Measurements from ENCODE around the gene FANCC.

The FANCC gene

DNA sequence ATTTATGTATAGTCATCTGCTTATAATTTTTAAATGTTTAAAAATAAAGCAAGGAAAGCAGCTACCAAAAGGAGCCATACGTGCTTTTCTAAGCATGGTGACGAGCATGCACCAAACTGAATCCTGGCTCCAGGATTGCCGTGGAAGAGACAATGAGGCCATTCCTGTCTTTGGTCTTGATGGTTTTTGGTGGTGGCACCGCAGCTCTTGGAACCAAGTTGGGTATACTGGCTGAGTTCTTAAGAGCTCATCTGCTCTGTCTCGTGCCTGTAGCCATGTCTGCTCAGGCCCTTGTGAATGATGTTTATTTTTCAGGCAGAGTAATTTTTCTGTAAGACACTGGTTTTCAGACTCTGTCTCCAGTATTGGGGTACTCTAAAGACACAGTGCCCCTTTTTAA lies 246.1 kb downstream of the FANCC start:
- in situ Hi-C loops (cut with HindIII; ENCODE audit: low pct_ligation_motif_present, low sequenced_read_pairs) = no loop called here
- Histone ChIP-seq H3K36me3 (replicated peaks) (peaks cover 19% of the 10 kb centered on the region), H3K4me3 (ENCODE audit: low read depth, low read length) (no peak overlapping the region), H3K27ac (no peak overlapping the region), H3K27me3 (replicated peaks) (no peaks in the 10 kb centered on the region)
- no peak for DNase-seq
- TF ChIP-seq, protein P1, sequence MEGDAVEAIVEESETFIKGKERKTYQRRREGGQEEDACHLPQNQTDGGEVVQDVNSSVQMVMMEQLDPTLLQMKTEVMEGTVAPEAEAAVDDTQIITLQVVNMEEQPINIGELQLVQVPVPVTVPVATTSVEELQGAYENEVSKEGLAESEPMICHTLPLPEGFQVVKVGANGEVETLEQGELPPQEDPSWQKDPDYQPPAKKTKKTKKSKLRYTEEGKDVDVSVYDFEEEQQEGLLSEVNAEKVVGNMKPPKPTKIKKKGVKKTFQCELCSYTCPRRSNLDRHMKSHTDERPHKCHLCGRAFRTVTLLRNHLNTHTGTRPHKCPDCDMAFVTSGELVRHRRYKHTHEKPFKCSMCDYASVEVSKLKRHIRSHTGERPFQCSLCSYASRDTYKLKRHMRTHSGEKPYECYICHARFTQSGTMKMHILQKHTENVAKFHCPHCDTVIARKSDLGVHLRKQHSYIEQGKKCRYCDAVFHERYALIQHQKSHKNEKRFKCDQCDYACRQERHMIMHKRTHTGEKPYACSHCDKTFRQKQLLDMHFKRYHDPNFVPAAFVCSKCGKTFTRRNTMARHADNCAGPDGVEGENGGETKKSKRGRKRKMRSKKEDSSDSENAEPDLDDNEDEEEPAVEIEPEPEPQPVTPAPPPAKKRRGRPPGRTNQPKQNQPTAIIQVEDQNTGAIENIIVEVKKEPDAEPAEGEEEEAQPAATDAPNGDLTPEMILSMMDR (IDR thresholded peaks at IDR 0.05; ENCODE audit: low read depth, low read length, missing control alignments) = no peak

DNA sequence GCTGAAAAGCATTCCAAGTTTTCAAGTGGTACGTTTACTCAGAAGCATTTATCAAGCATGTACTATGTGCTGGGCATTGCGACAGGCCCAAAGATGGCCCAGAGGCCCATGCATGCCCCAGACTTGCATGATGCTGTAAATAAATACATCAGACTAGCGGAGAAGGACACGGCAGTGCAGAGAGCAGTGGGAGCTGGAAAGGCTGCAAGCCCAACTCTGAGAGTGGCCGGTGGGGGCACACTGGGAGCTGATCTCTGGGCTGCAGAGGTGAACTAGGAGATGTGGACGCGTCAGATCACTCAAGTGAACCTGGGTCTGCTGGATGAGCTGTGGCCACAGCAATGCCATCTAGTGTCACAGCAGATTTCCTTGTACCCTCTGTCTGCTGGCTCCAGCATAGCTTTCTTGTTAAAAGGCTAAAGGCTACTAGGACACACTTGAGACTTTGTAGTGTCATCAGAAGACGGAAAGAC lies 246.9 kb downstream of the FANCC start:
- Histone ChIP-seq H3K27me3 (replicated peaks) (no peaks in the 10 kb centered on the region), H3K27ac (no peak overlapping the region), H3K4me3 (ENCODE audit: low read depth, low read length) (no peak overlapping the region), H3K36me3 (replicated peaks) (peaks cover 22% of the 10 kb centered on the region)
- DNase-seq = no peak
- in situ Hi-C loops (cut with HindIII; ENCODE audit: low pct_ligation_motif_present, low sequenced_read_pairs) = no loop called here
- TF ChIP-seq, protein P1 (IDR thresholded peaks at IDR 0.05; ENCODE audit: low read depth, low read length, missing control alignments) = no peak

DNA sequence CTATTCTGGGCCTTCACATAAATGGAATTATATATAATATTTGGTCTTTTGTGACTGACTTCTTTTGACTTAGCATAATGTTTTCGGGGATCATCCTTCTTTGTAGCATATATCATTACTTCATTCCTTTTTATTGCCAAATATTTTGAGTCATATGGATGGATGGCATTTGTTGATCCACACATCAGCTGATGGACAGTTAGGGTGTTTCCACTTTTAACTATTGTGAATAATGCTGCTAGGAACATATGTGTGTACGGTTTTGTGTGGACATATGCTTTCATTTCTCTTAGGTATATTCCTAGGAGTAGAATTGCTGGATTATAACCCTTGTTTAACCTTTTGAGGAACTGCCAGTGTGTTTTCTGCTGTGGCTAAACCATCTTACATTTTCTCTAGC lies 249.6 kb downstream of the FANCC start:
- TF ChIP-seq, protein P1 (IDR thresholded peaks at IDR 0.05; ENCODE audit: low read depth, low read length, missing control alignments) = no peak
- H3K4me3 ChIP-seq (ENCODE audit: low read depth, low read length) = no peak overlapping the region
- in situ Hi-C loops (cut with HindIII; ENCODE audit: low pct_ligation_motif_present, low sequenced_read_pairs) = no loop called here
- peaks cover 33% of the 10 kb centered on the region for H3K36me3 ChIP-seq (replicated peaks)
- H3K27me3 ChIP-seq (replicated peaks) = no peaks in the 10 kb centered on the region
- no peak for DNase-seq
- H3K27ac ChIP-seq = no peak overlapping the region

DNA sequence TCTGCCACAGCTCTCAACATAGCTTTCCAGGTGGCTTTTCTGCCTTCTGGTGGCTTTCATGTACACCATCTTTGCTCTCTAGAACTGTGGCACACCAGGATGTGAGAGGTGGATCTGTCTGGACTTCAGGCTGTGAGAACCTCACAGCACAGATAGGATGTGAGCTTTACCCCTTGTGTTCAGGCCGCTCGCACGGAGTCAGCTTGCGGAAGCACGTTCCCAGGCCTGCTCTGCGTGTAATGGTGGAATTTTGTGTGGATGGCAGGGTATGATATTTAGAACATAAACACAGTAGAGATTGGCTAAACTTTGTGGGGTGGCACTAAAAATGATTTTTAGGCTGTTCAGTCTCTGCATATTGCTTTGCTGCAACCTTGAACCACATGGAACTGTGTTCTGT lies 250.5 kb downstream of the FANCC start:
- Histone ChIP-seq H3K27me3 (replicated peaks) (no peaks in the 10 kb centered on the region), H3K27ac (no peak overlapping the region), H3K36me3 (replicated peaks) (peaks cover 42% of the 10 kb centered on the region), H3K4me3 (ENCODE audit: low read depth, low read length) (no peak overlapping the region)
- in situ Hi-C loops (cut with HindIII; ENCODE audit: low pct_ligation_motif_present, low sequenced_read_pairs) = no loop called here
- TF ChIP-seq, protein P1 (IDR thresholded peaks at IDR 0.05; ENCODE audit: low read depth, low read length, missing control alignments) = no peak
- no peak for DNase-seq

DNA sequence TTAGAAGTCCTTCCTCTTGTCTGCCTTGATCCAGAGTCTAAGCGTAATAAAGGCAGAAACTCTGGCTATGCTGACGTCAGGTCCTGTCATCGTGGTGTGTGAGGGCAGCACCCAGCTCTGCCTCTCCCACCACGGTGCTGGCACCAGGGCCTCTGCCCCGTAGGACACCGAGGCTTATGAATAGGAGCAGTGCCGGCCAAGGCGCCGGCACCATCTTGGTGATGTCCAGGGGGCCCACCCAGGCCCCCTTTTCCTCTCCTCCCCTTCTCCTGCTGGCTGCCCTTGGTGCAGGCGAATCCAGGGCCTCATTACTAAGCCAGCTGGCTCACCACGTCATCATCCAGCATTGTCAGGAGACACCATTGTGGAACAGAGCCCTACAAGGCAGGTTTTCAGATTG lies 252.3 kb downstream of the FANCC start:
- Histone ChIP-seq H3K27ac (no peak overlapping the region), H3K4me3 (ENCODE audit: low read depth, low read length) (no peak overlapping the region), H3K36me3 (replicated peaks) (peaks cover 40% of the 10 kb centered on the region), H3K27me3 (replicated peaks) (no peaks in the 10 kb centered on the region)
- TF ChIP-seq, protein P1 (IDR thresholded peaks at IDR 0.05; ENCODE audit: low read depth, low read length, missing control alignments) = no peak
- no peak for DNase-seq
- in situ Hi-C loops (cut with HindIII; ENCODE audit: low pct_ligation_motif_present, low sequenced_read_pairs) = no loop called here

DNA sequence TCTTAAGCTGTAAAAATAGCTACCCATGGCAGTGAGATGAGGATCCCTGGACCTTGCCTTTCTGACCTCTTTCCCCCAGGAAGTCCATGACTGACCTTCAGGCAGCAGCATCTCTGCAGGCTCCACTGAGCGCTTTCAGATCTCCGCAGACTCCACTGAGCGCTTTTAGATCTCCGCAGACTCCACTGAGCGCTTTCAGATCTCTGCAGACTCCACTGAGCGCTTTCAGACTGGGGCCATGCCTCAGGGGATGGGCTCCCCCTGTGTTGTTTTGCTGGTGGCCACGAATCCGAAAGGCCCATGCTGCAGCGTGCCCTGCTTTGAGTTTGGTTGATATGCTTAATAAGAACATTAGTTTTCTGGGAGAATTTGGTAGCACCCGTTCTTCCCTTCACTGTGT lies 254.2 kb downstream of the FANCC start:
- no peak overlapping the region for H3K27ac ChIP-seq
- H3K4me3 ChIP-seq (ENCODE audit: low read depth, low read length) = no peak overlapping the region
- TF ChIP-seq, protein P1 (IDR thresholded peaks at IDR 0.05; ENCODE audit: low read depth, low read length, missing control alignments) = no peak
- H3K27me3 ChIP-seq (replicated peaks) = no peaks in the 10 kb centered on the region
- DNase-seq = no peak
- in situ Hi-C loops (cut with HindIII; ENCODE audit: low pct_ligation_motif_present, low sequenced_read_pairs) = no loop called here
- H3K36me3 ChIP-seq (replicated peaks) = peaks cover 38% of the 10 kb centered on the region

All from brain microvascular endothelial cell (primary cell).